HL-60 (cell line): ENCODE measurements around the gene SLC37A3.

Source experiments
- DNase-seq, 2 experiments: peaks; one replicate each; pipeline ENCODE4 v3.0.0-alpha.2; 2010 to 2020; ENCODE audit warnings: low read depth in 1 of 2, low spot score in 1 of 2
- H3K27ac ChIP-seq: fragments of 250-450 bp; sonication (Bioruptor Pico); replicated peaks from 2 replicates; pipeline ENCODE4 v1.5.1; 2020; ENCODE audit warnings: mild to moderate bottlenecking, moderate library complexity
- H3K27me3 ChIP-seq: fragments of 250-450 bp; sonication (Bioruptor Pico); 2 replicates; pipeline ENCODE4 v1.5.1; 2021; ENCODE audit warnings: mild to moderate bottlenecking, moderate library complexity; ENCODE audit not compliant: insufficient read depth, poor library complexity, severe bottlenecking
- H3K4me3 ChIP-seq: replicated peaks from 2 replicates; pipeline ENCODE4 v1.5.1; 2011; ENCODE audit warnings: mild to moderate bottlenecking, control low read depth, low read length; ENCODE audit not compliant: insufficient read depth
- CTCF ChIP-seq: IDR thresholded peaks from one replicate; pipeline ENCODE4 v1.5.1; 2011; ENCODE audit warnings: low read length, control low read depth, inconsistent platforms; ENCODE audit not compliant: insufficient read depth
- GABPA ChIP-seq: IDR thresholded peaks from 2 replicates; pipeline ENCODE4 v1.6.1; 2012; ENCODE audit warnings: low read depth
- POLR2AphosphoS5 ChIP-seq: IDR thresholded peaks from 2 replicates; pipeline ENCODE4 v1.6.1; 2012; ENCODE audit warnings: low read depth
- REST ChIP-seq: IDR thresholded peaks from 2 replicates; pipeline ENCODE4 v1.6.1; 2012; ENCODE audit warnings: low read depth; ENCODE audit not compliant: insufficient replicate concordance
- SPI1 ChIP-seq: IDR thresholded peaks from 2 replicates; pipeline ENCODE4 v1.6.1; 2012; ENCODE audit warnings: low read depth, mild to moderate bottlenecking, borderline replicate concordance

Gene SLC37A3

GRCh38 chr7:140350056-140350455 lies 48.3 kb downstream of the SLC37A3 start:
- TF ChIP-seq POLR2AphosphoS5 (no peak), REST (no peak), SPI1 (no peak), GABPA (no peak), CTCF (no peak)
- H3K4me3 ChIP-seq: no peak overlapping the region
- H3K27ac ChIP-seq: no peak overlapping the region
- H3K27me3 ChIP-seq: peaks cover under 1% of the 10 kb centered on the region
- DNase-seq: no peak

- H3K27ac ChIP-seq: no peak overlapping the region
- DNase-seq: no peak
- H3K27me3 ChIP-seq: peaks cover 6% of the 10 kb centered on the region
- H3K4me3 ChIP-seq: no peak overlapping the region
- TF ChIP-seq REST (no peak), CTCF (no peak), SPI1 (no peak), POLR2AphosphoS5 (no peak), GABPA (no peak)
Measured at GRCh38 chr7:140349144-140349771, 49.1 kb downstream of the SLC37A3 start.

GRCh38 chr7:140348161-140348849 lies 50.0 kb downstream of the SLC37A3 start:
- H3K27me3 ChIP-seq: peaks cover 6% of the 10 kb centered on the region
- H3K27ac ChIP-seq: no peak overlapping the region
- TF ChIP-seq SPI1 (no peak), CTCF (no peak)
- no peak overlapping the region for H3K4me3 ChIP-seq
- no peak for DNase-seq
